HTR-8/SVneo (cell line): Measurements from ENCODE around the gene CDK11A.
"Not testable (repeated sequence)": the region's sequence is repeated elsewhere in the genome, so short reads cannot be mapped to it uniquely, and the experiment has no call there.

Experiments
- DNase-seq: peaks from one replicate; pipeline ENCODE4 v3.0.0; 2011; ENCODE audit warnings: low spot score, mixed read lengths; ENCODE audit not compliant: insufficient read length
- FAIRE-seq: peaks from 2 replicates; lab custom pipeline; 2011; peaks lifted over from hg19 to GRCh38; lab: Jason Lieb, UNC

CDK11A gene

GRCh38 chr1:1755426-1755825 lies 31.3 kb upstream of the CDK11A start:
- DNase-seq (no peak), FAIRE-seq (no peak)

GRCh38 chr1:1754051-1754815 lies 30.1 kb upstream of the CDK11A start:
- no peak for FAIRE-seq

GRCh38 chr1:1753607-1754005 lies 29.4 kb upstream of the CDK11A start:
- DNase-seq = no peak
- no peak for FAIRE-seq

More at GRCh38 chr1:1754051-1754815, 30.1 kb upstream of the CDK11A start:
- DNase-seq = no peak

- no peak for FAIRE-seq
Observed at GRCh38 chr1:1752636-1753606, 28.8 kb upstream of the CDK11A start.

GRCh38 chr1:1752190-1752589 lies 28.0 kb upstream of the CDK11A start:
- DNase-seq = no peak
- FAIRE-seq = no peak

More at GRCh38 chr1:1752636-1753606, 28.8 kb upstream of the CDK11A start:
- DNase-seq = no peak

- FAIRE-seq, DNase-seq: not testable (repeated sequence)
Observed at GRCh38 chr1:1749941-1750340, 25.8 kb upstream of the CDK11A start.

- FAIRE-seq = no peak
Observed at GRCh38 chr1:1748686-1749321, 24.6 kb upstream of the CDK11A start.

GRCh38 chr1:1746566-1746909 lies 22.4 kb upstream of the CDK11A start:
- DNase-seq, FAIRE-seq: not testable (repeated sequence)

More at GRCh38 chr1:1748686-1749321, 24.6 kb upstream of the CDK11A start:
- no peak for DNase-seq

GRCh38 chr1:1745651-1746565 lies 21.8 kb upstream of the CDK11A start:
- peak; percentile 98 for FAIRE-seq
- DNase-seq = not testable (repeated sequence)

GRCh38 chr1:1742529-1742928 lies 18.4 kb upstream of the CDK11A start:
- not testable (repeated sequence) for DNase-seq, FAIRE-seq

GRCh38 chr1:1741013-1741412 lies 16.9 kb upstream of the CDK11A start:
- not testable (repeated sequence) for FAIRE-seq
- peak; percentile 53 for DNase-seq

- not testable (repeated sequence) for DNase-seq, FAIRE-seq
Observed at GRCh38 chr1:1738799-1739337, 14.7 kb upstream of the CDK11A start.

- not testable (repeated sequence) for DNase-seq, FAIRE-seq
Observed at GRCh38 chr1:1737675-1738590, 13.8 kb upstream of the CDK11A start.

GRCh38 chr1:1732381-1732780 lies 8.2 kb upstream of the CDK11A start:
- FAIRE-seq (no peak), DNase-seq (no peak)

- no peak for DNase-seq
- no peak for FAIRE-seq
Observed at GRCh38 chr1:1730870-1731269, 6.7 kb upstream of the CDK11A start.

- DNase-seq, FAIRE-seq: not testable (repeated sequence)
Observed at GRCh38 chr1:1730230-1730629, 6.1 kb upstream of the CDK11A start.

GRCh38 chr1:1729116-1729816 lies 5.1 kb upstream of the CDK11A start:
- FAIRE-seq, DNase-seq: not testable (repeated sequence)
